Measurements from ENCODE around the gene DOCK3.

DOCK3 gene

GRCh38 chr3:51389423-51390183 lies 714.9 kb downstream of the DOCK3 start:
- DNase-seq (ENCODE audit: low spot score) = no peak

- DNase-seq (ENCODE audit: low spot score) = no peak
These were observed 715.7 kb downstream of the DOCK3 start for GRCh38 chr3:51390246-51391074.

GRCh38 chr3:51391075-51391565 lies 716.4 kb downstream of the DOCK3 start, which contains the start of gene RBM15B:
TSS of gene RBM15B (plus strand) at chr3:51391285. CDS start at chr3:51391400, 115 bp downstream.
- peak; percentile 98 for DNase-seq (ENCODE audit: low spot score)

- no peak for DNase-seq (ENCODE audit: low spot score)
These were observed 717.0 kb downstream of the DOCK3 start for GRCh38 chr3:51391566-51392354.

GRCh38 chr3:51392355-51393133 lies 717.8 kb downstream of the DOCK3 start:
- DNase-seq (ENCODE audit: low spot score) = no peak

GRCh38 chr3:51393134-51393495 lies 718.4 kb downstream of the DOCK3 start:
- DNase-seq (ENCODE audit: low spot score) = no peak

- DNase-seq (ENCODE audit: low spot score) = no peak
These were observed 718.8 kb downstream of the DOCK3 start for GRCh38 chr3:51393564-51393963.

- no peak for DNase-seq (ENCODE audit: low spot score)
These were observed 719.8 kb downstream of the DOCK3 start for GRCh38 chr3:51394541-51394940.

GRCh38 chr3:51395493-51396213 lies 720.9 kb downstream of the DOCK3 start:
- no peak for DNase-seq (ENCODE audit: low spot score)

- no peak for DNase-seq (ENCODE audit: low spot score)
These were observed 721.7 kb downstream of the DOCK3 start for GRCh38 chr3:51396401-51396800.

GRCh38 chr3:51397392-51397791 lies 722.7 kb downstream of the DOCK3 start:
- no peak for DNase-seq (ENCODE audit: low spot score)

- DNase-seq (ENCODE audit: low spot score) = no peak
These were observed 724.0 kb downstream of the DOCK3 start for GRCh38 chr3:51398595-51399310.

GRCh38 chr3:51400166-51400565 lies 725.4 kb downstream of the DOCK3 start:
- DNase-seq (ENCODE audit: low spot score) = no peak

GRCh38 chr3:51401735-51402134 lies 727.0 kb downstream of the DOCK3 start:
- no peak for DNase-seq (ENCODE audit: low spot score)

- DNase-seq (ENCODE audit: low spot score) = no peak
These were observed 728.9 kb downstream of the DOCK3 start for GRCh38 chr3:51403675-51404074.

- no peak for DNase-seq (ENCODE audit: low spot score)
These were observed 733.3 kb downstream of the DOCK3 start for GRCh38 chr3:51408021-51408420.

- DNase-seq (ENCODE audit: low spot score) = no peak
These were observed 734.1 kb downstream of the DOCK3 start for GRCh38 chr3:51408813-51409212.

GRCh38 chr3:51422211-51422610 lies 747.5 kb downstream of the DOCK3 start:
- no peak for DNase-seq (ENCODE audit: low spot score)

- DNase-seq (ENCODE audit: low spot score) = no peak
These were observed 752.2 kb downstream of the DOCK3 start for GRCh38 chr3:51426921-51427320.

- no peak for DNase-seq (ENCODE audit: low spot score)
These were observed 754.4 kb downstream of the DOCK3 start for GRCh38 chr3:51429138-51429537.

Measured in LoVo (cell line).